ENCODE measurements around the gene ZNF267.
"Not testable (repeated sequence)": the region's sequence is repeated elsewhere in the genome, so short reads cannot be mapped to it uniquely, and the experiment has no call there.

The ZNF267 gene

GRCh38 chr16:31888735-31889134 is 15.1 kb downstream of the ZNF267 start:
- Histone ChIP-seq H3K4me3 (ENCODE audit: low read depth, low read length) (no peak overlapping the region), H3K27ac (no peak overlapping the region), H3K36me3 (ENCODE audit: control insufficient read depth, insufficient read depth, low read length) (no peaks in the 10 kb centered on the region)

GRCh38 chr16:31892111-31892510 is 18.5 kb downstream of the ZNF267 start:
- not testable (repeated sequence) for H3K4me3 ChIP-seq (ENCODE audit: low read depth, low read length); H3K27ac ChIP-seq; H3K79me2 ChIP-seq; H3K36me3 ChIP-seq (ENCODE audit: control insufficient read depth, insufficient read depth, low read length); H3K9me3 ChIP-seq (ENCODE audit: control insufficient read depth, low read length); H2AFZ ChIP-seq; H3K4me1 ChIP-seq; H3K9ac ChIP-seq; H3K27me3 ChIP-seq (ENCODE audit: control insufficient read depth, insufficient read depth, low read length); H3K4me2 ChIP-seq (ENCODE audit: low read length)

More at GRCh38 chr16:31888735-31889134, 15.1 kb downstream of the ZNF267 start:
- Histone ChIP-seq H3K9me3 (ENCODE audit: control insufficient read depth, low read length) (no peaks in the 10 kb centered on the region), H3K9ac (no peak overlapping the region), H3K27me3 (ENCODE audit: control insufficient read depth, insufficient read depth, low read length) (no peaks in the 10 kb centered on the region), H3K4me2 (ENCODE audit: low read length) (no peak overlapping the region), H3K4me1 (no peaks in the 10 kb centered on the region), H2AFZ (no peak overlapping the region), H3K79me2 (peaks cover 7% of the 10 kb centered on the region)
- TF ChIP-seq CTCF (IDR thresholded peaks at IDR 0.05), result no peak

- Histone ChIP-seq H3K36me3 (ENCODE audit: control insufficient read depth, insufficient read depth, low read length) (no peaks in the 10 kb centered on the region), H3K27me3 (ENCODE audit: control insufficient read depth, insufficient read depth, low read length) (no peaks in the 10 kb centered on the region), H3K9me3 (ENCODE audit: control insufficient read depth, low read length) (peaks cover 4% of the 10 kb centered on the region), H3K4me1 (no peaks in the 10 kb centered on the region), H3K79me2 (peaks cover 7% of the 10 kb centered on the region), H3K9ac (no peak overlapping the region), H3K27ac (no peak overlapping the region), H3K4me3 (ENCODE audit: low read depth, low read length) (no peak overlapping the region), H2AFZ (no peak overlapping the region), H3K4me2 (ENCODE audit: low read length) (no peak overlapping the region)
- no peak for TF ChIP-seq CTCF (IDR thresholded peaks at IDR 0.05)
Observed at GRCh38 chr16:31893824-31894223, 20.2 kb downstream of the ZNF267 start.

GRCh38 chr16:31897283-31897682 is 23.7 kb downstream of the ZNF267 start:
- no peak for TF ChIP-seq CTCF (IDR thresholded peaks at IDR 0.05)
- Histone ChIP-seq H3K79me2 (peaks cover 3% of the 10 kb centered on the region), H3K4me3 (ENCODE audit: low read depth, low read length) (no peak overlapping the region), H3K36me3 (ENCODE audit: control insufficient read depth, insufficient read depth, low read length) (no peaks in the 10 kb centered on the region), H3K4me1 (no peaks in the 10 kb centered on the region), H3K9ac (no peak overlapping the region), H3K27me3 (ENCODE audit: control insufficient read depth, insufficient read depth, low read length) (no peaks in the 10 kb centered on the region), H3K4me2 (ENCODE audit: low read length) (no peak overlapping the region), H3K9me3 (ENCODE audit: control insufficient read depth, low read length) (peaks cover 4% of the 10 kb centered on the region), H2AFZ (no peak overlapping the region), H3K27ac (no peak overlapping the region)

- Histone ChIP-seq H3K4me1 (no peaks in the 10 kb centered on the region), H2AFZ (no peak overlapping the region), H3K4me3 (ENCODE audit: low read depth, low read length) (no peak overlapping the region), H3K27me3 (ENCODE audit: control insufficient read depth, insufficient read depth, low read length) (no peaks in the 10 kb centered on the region), H3K27ac (no peak overlapping the region), H3K79me2 (peaks cover 3% of the 10 kb centered on the region), H3K36me3 (ENCODE audit: control insufficient read depth, insufficient read depth, low read length) (no peaks in the 10 kb centered on the region), H3K9me3 (ENCODE audit: control insufficient read depth, low read length) (peaks cover 4% of the 10 kb centered on the region), H3K4me2 (ENCODE audit: low read length) (no peak overlapping the region), H3K9ac (no peak overlapping the region)
- no peak for TF ChIP-seq CTCF (IDR thresholded peaks at IDR 0.05)
Observed at GRCh38 chr16:31899505-31899904, 25.9 kb downstream of the ZNF267 start.

- not testable (repeated sequence) for H2AFZ ChIP-seq; H3K4me2 ChIP-seq (ENCODE audit: low read length); H3K4me3 ChIP-seq (ENCODE audit: low read depth, low read length); H3K27me3 ChIP-seq (ENCODE audit: control insufficient read depth, insufficient read depth, low read length); H3K9me3 ChIP-seq (ENCODE audit: control insufficient read depth, low read length); H3K27ac ChIP-seq; H3K36me3 ChIP-seq (ENCODE audit: control insufficient read depth, insufficient read depth, low read length); H3K79me2 ChIP-seq; H3K4me1 ChIP-seq; H3K9ac ChIP-seq
Observed at GRCh38 chr16:31904571-31904970, 31.0 kb downstream of the ZNF267 start.

Measured in parathyroid adenoma (tissue), 2 donors.